Mucosa of stomach (tissue), 1 donor: Measurements from ENCODE around the gene ZBTB6.

ENCODE experiments used
- H3K27me3 ChIP-seq: one replicate; pipeline ENCODE4 v1.7.0; 2013; ENCODE audit warnings: mild to moderate bottlenecking, low read length; ENCODE audit not compliant: control insufficient read depth, insufficient read depth
- H3K36me3 ChIP-seq: one replicate; pipeline ENCODE4 v1.7.0; 2013; ENCODE audit warnings: low read length; ENCODE audit not compliant: control insufficient read depth, insufficient read depth
- H3K4me1 ChIP-seq: one replicate; pipeline ENCODE4 v1.7.0; 2013; ENCODE audit warnings: mild to moderate bottlenecking, low read length; ENCODE audit not compliant: control insufficient read depth, insufficient read depth
- H3K4me3 ChIP-seq: one replicate; pipeline ENCODE4 v1.7.0; 2013; ENCODE audit warnings: low read length
- H3K9ac ChIP-seq: one replicate; pipeline ENCODE4 v1.7.0; 2013; ENCODE audit warnings: mild to moderate bottlenecking, low read length, moderate library complexity
- H3K9me3 ChIP-seq: one replicate; pipeline ENCODE4 v1.7.0; 2013; ENCODE audit warnings: mild to moderate bottlenecking, low read length, moderate library complexity; ENCODE audit not compliant: control insufficient read depth
- donor health status: Pancreatic carcinoma.

Gene ZBTB6

GRCh38 chr9:122940749-122941581 lies 27.8 kb upstream of the ZBTB6 start, which contains the start of gene RABGAP1:
TSS of gene RABGAP1 (plus strand) at chr9:122941020. CDS start at chr9:122957060, 16,040 bp downstream.
- H3K9me3 ChIP-seq = no peaks in the 10 kb centered on the region
- H3K4me3 ChIP-seq = peak within 1 kb of the TSS; percentile 94
- H3K36me3 ChIP-seq = no peaks in the 10 kb centered on the region
- H3K4me1 ChIP-seq = peaks cover 27% of the 10 kb centered on the region
- no peaks in the 10 kb centered on the region for H3K27me3 ChIP-seq
- peak within 1 kb of the TSS; percentile 93 for H3K9ac ChIP-seq

DNA sequence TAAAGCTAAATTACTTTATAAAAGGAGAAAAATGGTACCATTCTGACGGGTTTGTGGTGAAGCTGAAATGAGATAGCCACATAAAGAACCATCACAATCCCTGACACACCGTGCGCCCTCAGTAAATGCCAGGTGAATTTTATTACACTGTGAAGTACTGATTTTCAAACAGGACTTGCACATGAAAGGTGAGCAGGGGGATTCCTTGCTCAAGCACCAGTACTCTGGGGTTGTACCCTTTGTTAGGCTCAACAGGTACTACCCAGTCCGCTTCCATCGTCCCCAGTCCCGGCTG lies 27.3 kb upstream of the ZBTB6 start:
- Histone ChIP-seq H3K9me3 (no peaks in the 10 kb centered on the region), H3K36me3 (no peaks in the 10 kb centered on the region), H3K4me3 (no peak overlapping the region), H3K9ac (peak overlapping the region; percentile 52), H3K27me3 (no peaks in the 10 kb centered on the region), H3K4me1 (peaks cover 22% of the 10 kb centered on the region)

DNA sequence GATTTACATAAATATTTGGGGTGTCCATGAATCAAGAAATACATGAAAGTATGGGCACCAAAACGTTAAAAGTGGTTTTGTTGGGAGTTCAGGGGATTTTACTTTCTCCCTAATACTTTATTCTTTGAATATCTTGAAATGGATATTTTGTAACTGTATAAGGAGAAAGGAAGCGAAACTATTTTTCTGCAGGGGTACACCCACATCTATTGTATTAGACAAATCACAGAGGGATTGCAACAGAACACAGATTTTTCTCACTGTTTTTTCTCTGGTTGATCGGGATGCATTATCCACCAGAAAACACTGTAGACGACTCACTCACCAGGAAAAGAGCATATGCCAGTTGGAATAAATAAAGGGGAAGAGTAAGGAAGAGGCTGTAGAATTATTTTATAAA lies 26.5 kb upstream of the ZBTB6 start:
- H3K27me3 ChIP-seq = no peaks in the 10 kb centered on the region
- no peaks in the 10 kb centered on the region for H3K36me3 ChIP-seq
- H3K9ac ChIP-seq = no peak overlapping the region
- H3K4me1 ChIP-seq = peaks cover 16% of the 10 kb centered on the region
- H3K9me3 ChIP-seq = no peaks in the 10 kb centered on the region
- no peak overlapping the region for H3K4me3 ChIP-seq

DNA sequence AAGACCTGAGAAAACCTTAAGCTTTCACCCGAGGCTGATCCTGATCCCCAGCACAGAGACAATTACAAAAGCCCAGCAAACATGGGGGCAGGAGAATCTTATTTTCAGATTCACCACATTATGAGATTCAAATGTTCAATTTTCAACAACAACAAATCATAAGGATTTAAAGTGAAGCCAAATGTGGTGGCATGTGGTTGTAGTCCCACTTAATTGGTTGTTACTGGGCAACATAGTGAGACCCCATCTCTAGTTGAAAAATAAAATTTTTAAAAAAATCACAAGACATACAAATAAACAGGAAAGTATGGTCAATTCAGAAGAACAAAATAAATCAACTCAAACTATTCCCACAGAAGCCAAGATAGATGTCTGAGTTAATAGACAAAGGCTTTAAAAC lies 23.8 kb upstream of the ZBTB6 start:
- no peak overlapping the region for H3K9ac ChIP-seq
- peaks cover 18% of the 10 kb centered on the region for H3K4me1 ChIP-seq
- no peak overlapping the region for H3K4me3 ChIP-seq
- no peaks in the 10 kb centered on the region for H3K27me3 ChIP-seq
- H3K36me3 ChIP-seq = no peaks in the 10 kb centered on the region
- H3K9me3 ChIP-seq = no peaks in the 10 kb centered on the region

DNA sequence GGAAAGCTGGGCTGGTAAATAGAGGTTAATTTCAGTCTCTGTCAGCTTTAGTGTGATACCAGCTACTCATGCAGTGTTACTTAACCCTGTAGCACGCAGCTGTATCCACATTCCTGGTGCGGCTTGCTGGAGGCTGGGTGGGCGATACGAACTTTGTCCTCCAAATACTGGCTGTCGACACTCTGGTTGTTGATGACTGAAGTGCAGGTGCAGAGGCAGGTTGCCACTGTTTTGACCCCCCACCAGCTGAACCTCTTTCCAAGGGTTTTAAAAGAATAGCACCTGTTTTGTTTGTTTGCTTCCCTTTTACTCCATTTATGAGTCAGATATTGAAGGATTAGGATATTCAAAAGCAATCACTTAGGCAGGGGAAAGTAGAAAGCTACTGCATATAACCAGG lies 23.3 kb upstream of the ZBTB6 start:
- H3K9me3 ChIP-seq = no peaks in the 10 kb centered on the region
- no peak overlapping the region for H3K4me3 ChIP-seq
- H3K4me1 ChIP-seq = peaks cover 16% of the 10 kb centered on the region
- H3K36me3 ChIP-seq = no peaks in the 10 kb centered on the region
- no peak overlapping the region for H3K9ac ChIP-seq
- no peaks in the 10 kb centered on the region for H3K27me3 ChIP-seq

- no peaks in the 10 kb centered on the region for H3K27me3 ChIP-seq
- H3K9ac ChIP-seq = peak within 1 kb of the TSS; percentile 98
- H3K9me3 ChIP-seq = no peaks in the 10 kb centered on the region
- peaks cover 15% of the 10 kb centered on the region for H3K4me1 ChIP-seq
- no peaks in the 10 kb centered on the region for H3K36me3 ChIP-seq
- H3K4me3 ChIP-seq = peak within 1 kb of the TSS; percentile 81
Measured at GRCh38 chr9:122931226-122932121, 18.4 kb upstream of the ZBTB6 start, which contains the start of gene ZBTB26. TSS of gene ZBTB26 (minus strand) at chr9:122931512. CDS start at chr9:122919934, 11,578 bp downstream.

GRCh38 chr9:122930541-122931225 lies 17.6 kb upstream of the ZBTB6 start:
- H3K4me1 ChIP-seq = peaks cover 15% of the 10 kb centered on the region
- H3K4me3 ChIP-seq = peak overlapping the region; percentile 81
- H3K36me3 ChIP-seq = no peaks in the 10 kb centered on the region
- H3K9me3 ChIP-seq = no peaks in the 10 kb centered on the region
- no peaks in the 10 kb centered on the region for H3K27me3 ChIP-seq
- H3K9ac ChIP-seq = peak overlapping the region; percentile 98

- Histone ChIP-seq H3K9me3 (no peaks in the 10 kb centered on the region), H3K9ac (no peak overlapping the region), H3K4me1 (peaks cover 15% of the 10 kb centered on the region), H3K27me3 (no peaks in the 10 kb centered on the region), H3K4me3 (no peak overlapping the region), H3K36me3 (no peaks in the 10 kb centered on the region)
Measured at GRCh38 chr9:122929796-122930354, 16.8 kb upstream of the ZBTB6 start.

DNA sequence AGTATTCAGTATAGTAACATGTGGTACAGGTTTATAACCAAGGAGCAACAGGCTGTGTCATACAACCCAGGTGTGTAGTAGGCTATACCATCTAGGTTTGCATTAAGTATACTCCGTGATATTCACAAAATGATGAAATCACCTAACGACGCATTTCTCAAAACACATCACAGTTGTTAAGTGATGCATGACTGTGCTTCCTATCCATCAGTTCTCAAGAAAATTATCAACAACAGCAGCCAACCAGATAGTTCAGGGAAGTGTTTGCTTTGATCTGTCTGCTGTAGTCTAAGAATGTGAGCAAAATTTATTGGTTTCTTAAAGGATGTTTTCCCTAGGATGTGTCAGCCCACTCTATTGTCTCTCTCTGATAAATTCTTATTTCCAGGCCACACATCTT lies 10.8 kb upstream of the ZBTB6 start:
- no peak overlapping the region for H3K9ac ChIP-seq
- no peaks in the 10 kb centered on the region for H3K9me3 ChIP-seq
- no peaks in the 10 kb centered on the region for H3K27me3 ChIP-seq
- no peaks in the 10 kb centered on the region for H3K4me1 ChIP-seq
- no peak overlapping the region for H3K4me3 ChIP-seq
- H3K36me3 ChIP-seq = no peaks in the 10 kb centered on the region

DNA sequence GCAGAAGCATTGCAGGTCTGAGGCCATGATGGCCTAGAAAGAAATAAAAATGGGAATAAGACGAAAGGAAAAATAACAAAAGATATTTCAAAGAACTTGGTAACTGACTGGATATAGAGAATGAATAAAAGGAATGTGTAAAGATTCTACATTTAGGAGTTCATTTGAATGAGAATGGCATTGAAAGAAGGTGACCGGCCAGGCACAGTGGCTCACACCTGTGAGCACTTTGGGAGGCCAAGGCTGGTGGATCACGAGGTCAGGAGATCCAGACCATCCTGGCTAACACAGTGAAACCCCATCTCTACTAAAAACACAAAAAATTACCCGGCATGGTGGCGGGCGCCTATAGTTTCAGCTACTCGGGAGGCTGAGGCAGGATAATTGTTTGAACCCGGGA lies 9.6 kb upstream of the ZBTB6 start:
- no peak overlapping the region for H3K4me3 ChIP-seq
- H3K9ac ChIP-seq = no peak overlapping the region
- H3K27me3 ChIP-seq = no peaks in the 10 kb centered on the region
- no peaks in the 10 kb centered on the region for H3K4me1 ChIP-seq
- no peaks in the 10 kb centered on the region for H3K9me3 ChIP-seq
- H3K36me3 ChIP-seq = no peaks in the 10 kb centered on the region

DNA sequence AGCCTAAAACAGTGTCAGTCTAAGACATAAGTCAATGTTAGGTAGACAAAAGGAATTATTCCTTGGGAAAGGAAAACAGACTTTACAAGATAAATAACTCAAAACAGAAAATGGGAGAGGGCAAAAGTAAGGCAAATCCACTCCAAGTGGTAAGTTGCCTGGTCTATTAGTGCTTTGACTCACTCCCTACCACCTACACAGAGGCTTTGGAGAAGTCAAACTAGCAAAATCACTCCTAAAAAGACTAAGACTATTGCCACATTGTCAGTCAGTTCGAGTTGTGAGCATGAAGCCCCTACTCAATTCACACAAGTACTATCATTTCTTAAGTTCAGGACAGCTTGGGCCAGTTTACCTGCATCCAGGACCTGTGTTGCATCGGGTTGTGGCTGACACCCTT lies 5.2 kb upstream of the ZBTB6 start:
- Histone ChIP-seq H3K9ac (no peak overlapping the region), H3K36me3 (no peaks in the 10 kb centered on the region), H3K4me3 (no peak overlapping the region), H3K27me3 (no peaks in the 10 kb centered on the region), H3K9me3 (no peaks in the 10 kb centered on the region), H3K4me1 (no peaks in the 10 kb centered on the region)
